GM12874 (cell line): ENCODE measurements around the gene DEGS2.

Source experiments
- CTCF ChIP-seq: IDR thresholded peaks from 2 replicates; pipeline ENCODE4 v1.5.1; 2011; ENCODE audit warnings: low read depth, mild to moderate bottlenecking, control low read depth, low read length, moderate library complexity; ENCODE audit not compliant: insufficient read depth

Gene DEGS2

GRCh38 chr14:100107236-100107635 is 52.2 kb downstream of the DEGS2 start:
- no peak for TF ChIP-seq CTCF

DNA sequence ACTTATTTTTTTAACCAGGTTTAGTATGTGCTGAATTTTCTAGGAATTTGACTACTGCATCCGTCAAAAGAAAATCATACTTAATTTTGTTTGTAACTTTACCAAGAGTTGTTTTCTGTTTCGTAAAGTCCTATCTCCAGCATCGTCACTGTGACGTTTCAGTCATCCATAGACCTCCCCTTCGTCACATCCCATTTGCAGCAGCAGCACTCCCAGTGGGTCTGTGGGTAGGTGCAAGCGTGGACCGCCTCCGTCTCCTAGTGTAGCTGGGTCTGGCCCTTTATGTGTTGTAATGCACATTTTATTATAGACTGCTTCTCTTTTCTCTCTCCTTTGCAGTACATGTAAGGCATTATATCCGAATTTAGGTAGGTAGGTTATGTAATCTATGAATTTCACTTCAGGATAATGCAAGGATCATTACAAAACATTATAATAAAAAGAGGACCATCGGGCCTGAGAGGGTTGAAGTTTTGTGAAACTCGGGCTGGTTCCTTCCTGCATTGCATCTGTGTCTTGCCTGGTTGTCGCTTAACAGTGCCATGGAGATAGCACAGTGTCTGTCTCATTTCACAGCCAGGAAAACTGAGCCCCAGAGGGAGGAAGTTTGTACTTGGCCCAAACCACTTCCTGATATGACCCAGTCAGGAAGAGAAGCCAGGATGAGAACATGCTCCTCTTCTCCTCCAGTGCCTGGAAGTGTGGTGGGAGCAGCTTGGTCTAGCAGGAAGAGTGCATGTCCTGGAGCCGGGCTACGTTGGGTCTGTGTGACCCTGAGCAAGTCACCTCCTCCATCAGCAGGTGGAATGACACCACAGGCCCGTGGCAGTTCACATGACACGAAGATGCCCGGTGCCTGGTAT is 53.0 kb downstream of the DEGS2 start:
- TF ChIP-seq CTCF, result no peak

DNA sequence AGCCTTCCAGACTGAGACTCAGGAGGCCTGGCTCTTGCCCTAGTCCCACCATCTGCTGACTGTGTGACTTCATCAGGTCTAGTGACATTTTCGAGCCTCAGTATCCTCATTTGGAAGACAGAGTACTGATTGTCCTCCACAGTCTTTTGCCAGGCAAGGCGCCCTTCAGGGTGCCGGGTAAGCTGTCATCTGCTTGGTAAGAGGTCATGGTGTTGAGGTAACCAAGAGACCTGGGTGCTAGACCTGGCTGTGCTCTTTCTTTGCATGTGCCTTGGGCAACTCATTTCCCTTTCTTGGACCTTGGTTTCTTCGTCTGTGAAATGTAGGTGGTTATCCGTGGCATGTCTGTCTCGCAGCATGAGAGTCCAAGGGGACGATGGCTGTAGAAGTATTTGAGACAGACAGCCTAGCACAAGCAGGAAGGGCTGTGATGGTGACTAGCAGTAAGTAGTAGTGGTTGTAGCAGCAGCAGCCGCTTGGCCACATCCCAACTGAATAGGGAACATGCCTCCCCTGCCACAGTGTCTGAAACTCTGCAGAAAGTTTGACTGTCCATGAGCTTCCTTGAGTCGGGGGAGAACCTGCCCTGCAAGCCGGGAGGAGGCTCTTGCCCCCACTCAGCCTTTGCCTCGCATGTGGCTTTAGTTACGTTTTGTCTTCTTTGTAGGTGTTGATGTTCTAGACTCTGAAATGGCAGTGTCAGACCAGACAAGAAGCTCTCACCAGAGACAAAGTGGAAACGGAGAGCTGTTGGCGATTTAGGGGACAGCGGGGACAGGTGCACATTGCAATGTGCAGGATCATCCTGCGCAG is 53.9 kb downstream of the DEGS2 start:
- no peak for TF ChIP-seq CTCF

DNA sequence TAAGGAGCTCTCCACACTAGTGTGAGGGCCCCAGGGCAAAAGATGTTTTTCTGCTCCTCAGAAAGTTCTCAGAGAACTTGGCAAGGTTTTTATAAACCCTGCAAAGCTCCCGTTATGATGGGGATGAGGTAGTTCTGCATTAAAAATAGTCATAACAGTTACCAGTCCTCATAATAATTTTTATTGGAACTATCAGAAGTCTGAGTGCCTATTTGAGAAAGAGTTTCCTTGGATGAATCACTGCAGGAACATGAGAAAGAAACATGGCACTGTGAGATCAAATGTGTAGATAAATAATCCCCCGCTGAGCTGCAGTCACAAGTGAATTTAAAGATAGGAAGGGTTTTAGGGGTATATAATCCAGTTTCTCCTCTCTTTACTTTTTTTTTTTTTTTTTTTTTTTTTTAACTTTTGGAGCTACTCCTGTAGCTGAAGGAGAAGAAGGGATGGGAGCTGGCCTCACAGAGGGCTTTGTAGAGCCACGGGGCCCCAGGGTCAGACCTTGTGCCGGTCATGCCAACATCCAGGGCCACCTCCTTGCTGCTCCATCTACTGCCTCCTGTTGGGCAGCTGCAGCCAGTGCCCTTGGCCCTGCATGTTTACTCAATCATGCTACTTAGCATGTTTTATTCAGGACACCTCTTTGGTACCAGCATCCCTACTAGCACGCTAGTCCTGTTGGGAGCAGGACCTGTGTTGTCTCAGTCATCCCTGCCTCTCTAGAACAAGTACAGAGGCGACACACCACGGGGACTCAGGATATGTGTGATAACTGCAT is 54.7 kb downstream of the DEGS2 start:
- 0 out of 2 replicates have a peak, but pooled peaks have one; percentile 20 for TF ChIP-seq CTCF

GRCh38 chr14:100104006-100104352 is 55.5 kb downstream of the DEGS2 start:
- TF ChIP-seq CTCF, result no peak

DNA sequence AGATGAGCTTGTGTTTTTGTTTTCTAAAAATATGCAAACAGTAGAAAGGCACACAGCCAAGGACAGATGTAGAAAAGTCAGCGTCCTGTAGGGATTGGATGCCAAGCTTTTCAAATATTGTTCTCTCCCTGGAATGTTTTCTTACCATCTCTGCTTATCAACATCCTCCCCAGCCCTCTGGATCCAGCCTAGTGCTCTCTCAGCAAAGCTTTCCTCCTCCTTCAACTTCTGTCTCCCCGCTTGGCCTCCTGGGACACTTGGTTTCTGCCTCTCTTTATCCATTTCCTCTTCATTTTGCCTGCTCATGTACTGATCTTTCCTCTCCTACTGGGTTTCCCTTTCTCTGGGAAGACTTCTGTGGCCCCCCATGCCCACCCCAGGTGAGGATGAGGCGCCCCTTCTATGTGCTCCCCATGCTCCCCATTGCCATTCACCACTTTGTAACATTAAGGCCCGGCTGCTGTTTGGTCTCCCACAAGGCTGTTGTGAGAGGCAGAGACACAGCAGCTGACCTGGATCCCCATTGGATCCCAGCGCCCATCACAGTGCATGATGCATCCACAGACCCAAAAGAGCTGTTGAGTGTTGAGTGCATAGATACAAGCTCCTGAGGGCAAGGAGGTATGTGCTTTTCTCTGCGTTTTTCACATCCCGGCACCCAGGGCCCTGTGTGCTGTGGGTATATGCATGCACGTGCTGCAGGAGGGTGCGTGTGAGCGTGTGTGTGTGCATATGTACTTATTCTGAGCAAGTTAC is 56.0 kb downstream of the DEGS2 start:
- no peak for TF ChIP-seq CTCF
